ENCODE measurements around the gene SLC22A14.
"Not testable (repeated sequence)": the region's sequence is repeated elsewhere in the genome, so short reads cannot be mapped to it uniquely, and the experiment has no call there.

Gene SLC22A14

GRCh38 chr3:38281895-38282686 is at the start of gene SLC22A14:
Gene SLC22A14 (plus strand): TSS chr3:38282294. CDS start chr3:38306027, 23,733 bp downstream.
- Histone ChIP-seq H3K36me3 (ENCODE audit: insufficient read depth, insufficient read length, low read length) (no peaks in the 10 kb centered on the region), H3K9me3 (ENCODE audit: insufficient read depth, low read length) (no peaks in the 10 kb centered on the region), H3K4me1 (ENCODE audit: insufficient read depth, insufficient read length) (no peaks in the 10 kb centered on the region), H3K9ac (ENCODE audit: insufficient read length, low read depth) (no peak within 1 kb of the TSS), H3K27me3 (ENCODE audit: insufficient read depth, insufficient read length) (no peaks in the 10 kb centered on the region), H3K4me3 (ENCODE audit: insufficient read length, low read depth) (no peak within 1 kb of the TSS)
- DNase-seq (ENCODE audit: low read depth, low spot score): no peak
- TF ChIP-seq YY1 (IDR thresholded peaks at IDR 0.05; ENCODE audit: insufficient read depth, insufficient read length): no peak
- no peak for TF ChIP-seq SUZ12 (IDR thresholded peaks at IDR 0.05; ENCODE audit: extremely low read depth, insufficient read depth, insufficient read length)
- no peak for TF ChIP-seq ZNF274 (IDR thresholded peaks at IDR 0.05; ENCODE audit: low read depth, low read length)

GRCh38 chr3:38232701-38233100 is 49.4 kb upstream of the SLC22A14 start:
- peaks cover 39% of the 10 kb centered on the region for H3K36me3 ChIP-seq (ENCODE audit: insufficient read depth, insufficient read length, low read length)
- TF ChIP-seq SUZ12 (IDR thresholded peaks at IDR 0.05; ENCODE audit: extremely low read depth, insufficient read depth, insufficient read length) (no peak), YY1 (IDR thresholded peaks at IDR 0.05; ENCODE audit: insufficient read depth, insufficient read length) (no peak), ZNF274 (IDR thresholded peaks at IDR 0.05; ENCODE audit: low read depth, low read length) (no peak)
- no peak for DNase-seq (ENCODE audit: low read depth, low spot score)
- no peaks in the 10 kb centered on the region for H3K27me3 ChIP-seq (ENCODE audit: insufficient read depth, insufficient read length)
- no peak overlapping the region for H3K4me3 ChIP-seq (ENCODE audit: insufficient read length, low read depth)
- no peaks in the 10 kb centered on the region for H3K4me1 ChIP-seq (ENCODE audit: insufficient read depth, insufficient read length)
- H3K9ac ChIP-seq (ENCODE audit: insufficient read length, low read depth): no peak overlapping the region
- 0 out of 2 replicates have a peak, but pooled peaks cover 6% of the 10 kb centered on the region for H3K9me3 ChIP-seq (ENCODE audit: insufficient read depth, low read length)

- no peaks in the 10 kb centered on the region for H3K27me3 ChIP-seq (ENCODE audit: insufficient read depth, insufficient read length)
- TF ChIP-seq SUZ12 (IDR thresholded peaks at IDR 0.05; ENCODE audit: extremely low read depth, insufficient read depth, insufficient read length) (no peak), YY1 (IDR thresholded peaks at IDR 0.05; ENCODE audit: insufficient read depth, insufficient read length) (no peak), ZNF274 (IDR thresholded peaks at IDR 0.05; ENCODE audit: low read depth, low read length) (no peak)
- H3K9ac ChIP-seq (ENCODE audit: insufficient read length, low read depth): no peak overlapping the region
- H3K36me3 ChIP-seq (ENCODE audit: insufficient read depth, insufficient read length, low read length): peaks cover 39% of the 10 kb centered on the region
- no peaks in the 10 kb centered on the region for H3K4me1 ChIP-seq (ENCODE audit: insufficient read depth, insufficient read length)
- H3K9me3 ChIP-seq (ENCODE audit: insufficient read depth, low read length): peaks cover 11% of the 10 kb centered on the region; the same call in 1 of the 2 replicates
- no peak overlapping the region for H3K4me3 ChIP-seq (ENCODE audit: insufficient read length, low read depth)
- DNase-seq (ENCODE audit: low read depth, low spot score): no peak
Observed at GRCh38 chr3:38235466-38235865, 46.6 kb upstream of the SLC22A14 start.

GRCh38 chr3:38238416-38239008 is 43.6 kb upstream of the SLC22A14 start:
- no peak for TF ChIP-seq ZNF274 (IDR thresholded peaks at IDR 0.05; ENCODE audit: low read depth, low read length)
- no peak for TF ChIP-seq SUZ12 (IDR thresholded peaks at IDR 0.05; ENCODE audit: extremely low read depth, insufficient read depth, insufficient read length)
- no peak for TF ChIP-seq YY1 (IDR thresholded peaks at IDR 0.05; ENCODE audit: insufficient read depth, insufficient read length)
- H3K9me3 ChIP-seq (ENCODE audit: insufficient read depth, low read length): peaks cover 11% of the 10 kb centered on the region; the same call in 1 of the 2 replicates
- no peak for DNase-seq (ENCODE audit: low read depth, low spot score)
- H3K27me3 ChIP-seq (ENCODE audit: insufficient read depth, insufficient read length): no peaks in the 10 kb centered on the region
- no peaks in the 10 kb centered on the region for H3K4me1 ChIP-seq (ENCODE audit: insufficient read depth, insufficient read length)
- H3K9ac ChIP-seq (ENCODE audit: insufficient read length, low read depth): no peak overlapping the region
- H3K4me3 ChIP-seq (ENCODE audit: insufficient read length, low read depth): no peak overlapping the region
- peaks cover 39% of the 10 kb centered on the region for H3K36me3 ChIP-seq (ENCODE audit: insufficient read depth, insufficient read length, low read length)

GRCh38 chr3:38242812-38243211 is 39.3 kb upstream of the SLC22A14 start:
- H3K4me3 ChIP-seq (ENCODE audit: insufficient read length, low read depth); H3K9ac ChIP-seq (ENCODE audit: insufficient read length, low read depth); H3K9me3 ChIP-seq (ENCODE audit: insufficient read depth, low read length); H3K4me1 ChIP-seq (ENCODE audit: insufficient read depth, insufficient read length); DNase-seq (ENCODE audit: low read depth, low spot score); H3K27me3 ChIP-seq (ENCODE audit: insufficient read depth, insufficient read length): not testable (repeated sequence)
- peaks cover 33% of the 10 kb centered on the region for H3K36me3 ChIP-seq (ENCODE audit: insufficient read depth, insufficient read length, low read length)

GRCh38 chr3:38245930-38246329 is 36.2 kb upstream of the SLC22A14 start:
- H3K36me3 ChIP-seq (ENCODE audit: insufficient read depth, insufficient read length, low read length): peaks cover 45% of the 10 kb centered on the region
- H3K9me3 ChIP-seq (ENCODE audit: insufficient read depth, low read length): no peaks in the 10 kb centered on the region
- no peak overlapping the region for H3K9ac ChIP-seq (ENCODE audit: insufficient read length, low read depth)
- no peak for DNase-seq (ENCODE audit: low read depth, low spot score)
- H3K27me3 ChIP-seq (ENCODE audit: insufficient read depth, insufficient read length): no peaks in the 10 kb centered on the region
- peaks cover 5% of the 10 kb centered on the region for H3K4me1 ChIP-seq (ENCODE audit: insufficient read depth, insufficient read length)
- TF ChIP-seq YY1 (IDR thresholded peaks at IDR 0.05; ENCODE audit: insufficient read depth, insufficient read length): no peak
- no peak for TF ChIP-seq SUZ12 (IDR thresholded peaks at IDR 0.05; ENCODE audit: extremely low read depth, insufficient read depth, insufficient read length)
- no peak for TF ChIP-seq ZNF274 (IDR thresholded peaks at IDR 0.05; ENCODE audit: low read depth, low read length)
- no peak overlapping the region for H3K4me3 ChIP-seq (ENCODE audit: insufficient read length, low read depth)

GRCh38 chr3:38247366-38248035 is 34.6 kb upstream of the SLC22A14 start:
- Histone ChIP-seq H3K9ac (ENCODE audit: insufficient read length, low read depth) (no peak overlapping the region), H3K27me3 (ENCODE audit: insufficient read depth, insufficient read length) (no peaks in the 10 kb centered on the region), H3K4me3 (ENCODE audit: insufficient read length, low read depth) (no peak overlapping the region), H3K36me3 (ENCODE audit: insufficient read depth, insufficient read length, low read length) (peaks cover 60% of the 10 kb centered on the region), H3K4me1 (ENCODE audit: insufficient read depth, insufficient read length) (peaks cover 5% of the 10 kb centered on the region), H3K9me3 (ENCODE audit: insufficient read depth, low read length) (no peaks in the 10 kb centered on the region)
- DNase-seq (ENCODE audit: low read depth, low spot score): no peak
- TF ChIP-seq SUZ12 (IDR thresholded peaks at IDR 0.05; ENCODE audit: extremely low read depth, insufficient read depth, insufficient read length) (no peak), ZNF274 (IDR thresholded peaks at IDR 0.05; ENCODE audit: low read depth, low read length) (no peak), YY1 (IDR thresholded peaks at IDR 0.05; ENCODE audit: insufficient read depth, insufficient read length) (no peak)
